SK-N-MC (cell line): ENCODE results near the gene TNRC6A.

ENCODE experiments used
- DNase-seq: peaks from one replicate; pipeline ENCODE4 v3.0.0-alpha.2; 2011; ENCODE audit warnings: low read depth, low spot score
- H3K27ac ChIP-seq: fragments of 200-600 bp; sonication (generic); 2 replicates; pipeline ENCODE4 v1.5.1; 2016; ENCODE audit warnings: mixed run types
- H3K36me3 ChIP-seq: fragments of 200-600 bp; sonication (generic); 2 replicates; pipeline ENCODE4 v1.6.1; 2017; ENCODE audit warnings: antibody characterized with exemption, low read length, mixed read lengths; ENCODE audit not compliant: insufficient read depth
- H3K4me3 ChIP-seq: fragments of 200-600 bp; sonication (generic); 2 replicates; pipeline ENCODE4 v1.5.1; 2016
- H3K9ac ChIP-seq: fragments of 200-600 bp; sonication (generic); 2 replicates; pipeline ENCODE4 v1.8.0; 2017; ENCODE audit warnings: mixed run types, mixed read lengths; ENCODE audit not compliant: insufficient read length
- H3K9me3 ChIP-seq: fragments of 200-600 bp; sonication (generic); 2 replicates; pipeline ENCODE4 v1.6.1; 2017; ENCODE audit warnings: low read depth, mild to moderate bottlenecking, antibody characterized with exemption, low read length, moderate library complexity, mixed read lengths
- EZH2 ChIP-seq: fragments of 200-600 bp; sonication (generic); IDR thresholded peaks from one replicate; pipeline ENCODE4 v1.6.1; 2017; ENCODE audit warnings: antibody characterized with exemption
- FOXP2 ChIP-seq: optimal IDR thresholded peaks from 2 replicates; pipeline ENCODE3; 2011; ENCODE audit warnings: mild to moderate bottlenecking, moderate library complexity; ENCODE audit not compliant: insufficient read depth; ENCODE audit errors: extremely low read length, control extremely low read depth
- POLR2AphosphoS5 ChIP-seq: IDR thresholded peaks from 2 replicates; pipeline ENCODE4 v1.6.1; 2012; ENCODE audit warnings: mild to moderate bottlenecking, low read depth, low read length, borderline replicate concordance

The TNRC6A gene

GRCh38 chr16:24717411-24717810 lies 12.0 kb upstream of the TNRC6A start:
- TF ChIP-seq EZH2, result no peak
- no peak for TF ChIP-seq POLR2AphosphoS5
- no peak for TF ChIP-seq FOXP2
- no peaks in the 10 kb centered on the region; the same call in 1 of the 2 replicates for H3K9me3 ChIP-seq
- no peak overlapping the region for H3K27ac ChIP-seq
- DNase-seq, result no peak
- no peaks in the 10 kb centered on the region for H3K36me3 ChIP-seq
- H3K4me3 ChIP-seq, result no peak overlapping the region
- no peak overlapping the region for H3K9ac ChIP-seq

- Histone ChIP-seq H3K9me3 (no peaks in the 10 kb centered on the region), H3K9ac (no peak overlapping the region), H3K27ac (no peak overlapping the region), H3K36me3 (no peaks in the 10 kb centered on the region), H3K4me3 (no peak overlapping the region)
- no peak for DNase-seq
- TF ChIP-seq EZH2 (no peak), POLR2AphosphoS5 (no peak), FOXP2 (no peak)
Measured at GRCh38 chr16:24718967-24719521, 10.4 kb upstream of the TNRC6A start.

GRCh38 chr16:24721830-24722238 lies 7.6 kb upstream of the TNRC6A start:
- no peak for DNase-seq
- no peaks in the 10 kb centered on the region for H3K36me3 ChIP-seq
- H3K9ac ChIP-seq, result no peak overlapping the region
- TF ChIP-seq FOXP2 (no peak), EZH2 (no peak), POLR2AphosphoS5 (no peak)
- no peak overlapping the region for H3K4me3 ChIP-seq
- no peak overlapping the region for H3K27ac ChIP-seq
- H3K9me3 ChIP-seq, result no peaks in the 10 kb centered on the region

- Histone ChIP-seq H3K4me3 (no peak overlapping the region), H3K27ac (no peak overlapping the region), H3K36me3 (no peaks in the 10 kb centered on the region), H3K9ac (no peak overlapping the region), H3K9me3 (no peaks in the 10 kb centered on the region)
- TF ChIP-seq POLR2AphosphoS5 (no peak), FOXP2 (no peak), EZH2 (no peak)
- no peak for DNase-seq
Measured at GRCh38 chr16:24723663-24724062, 5.8 kb upstream of the TNRC6A start.

- no peak overlapping the region for H3K4me3 ChIP-seq
- TF ChIP-seq FOXP2 (no peak), POLR2AphosphoS5 (no peak), EZH2 (no peak)
- no peaks in the 10 kb centered on the region for H3K9me3 ChIP-seq
- DNase-seq, result no peak
- no peak overlapping the region for H3K9ac ChIP-seq
- H3K36me3 ChIP-seq, result peaks cover 14% of the 10 kb centered on the region
- H3K27ac ChIP-seq, result no peak overlapping the region
Measured at GRCh38 chr16:24728011-24728410, 1.4 kb upstream of the TNRC6A start.

- Histone ChIP-seq H3K9me3 (no peaks in the 10 kb centered on the region), H3K4me3 (peak overlapping the region; percentile 97), H3K27ac (peak overlapping the region; percentile 92), H3K9ac (peak overlapping the region; percentile 88), H3K36me3 (peaks cover 23% of the 10 kb centered on the region)
- DNase-seq, result no peak
- no peak for TF ChIP-seq POLR2AphosphoS5
- no peak for TF ChIP-seq EZH2
- TF ChIP-seq FOXP2, result no peak
Measured at GRCh38 chr16:24728891-24729242, 584 bp upstream of the TNRC6A start.

GRCh38 chr16:24729951-24730815 lies 732 bp downstream of the TNRC6A start:
- Histone ChIP-seq H3K9me3 (no peaks in the 10 kb centered on the region), H3K36me3 (peaks cover 28% of the 10 kb centered on the region), H3K9ac (peak overlapping the region; percentile 89), H3K27ac (peak overlapping the region; percentile 92), H3K4me3 (peak overlapping the region; percentile 97)
- TF ChIP-seq FOXP2 (no peak), EZH2 (no peak), POLR2AphosphoS5 (no peak)
- DNase-seq, result no peak

GRCh38 chr16:24730914-24731313 lies 1.5 kb downstream of the TNRC6A start:
- no peak for DNase-seq
- TF ChIP-seq EZH2 (no peak), FOXP2 (no peak), POLR2AphosphoS5 (no peak)
- Histone ChIP-seq H3K36me3 (peaks cover 28% of the 10 kb centered on the region), H3K9me3 (no peaks in the 10 kb centered on the region), H3K9ac (peak overlapping the region; percentile 67), H3K27ac (no peak overlapping the region; the same call in 1 of the 2 replicates), H3K4me3 (peak overlapping the region; percentile 97)
